Smooth muscle cell (in vitro differentiated cells): Measurements from ENCODE around the gene TTLL11. TPM values are rescaled to one million over a fixed set of nuclear protein-coding genes. Genes with fewer than 3 reads are reported as not detected.

Experiments
- DNase-seq: peaks from one replicate; lab custom pipeline; 2025; ENCODE audit not compliant: unreplicated experiment; lab: John Stamatoyannopoulos, UW
- H2AFZ ChIP-seq: fragments of 200-600 bp; sonication (generic); 2 replicates; pipeline ENCODE4 v1.6.0; 2016; ENCODE audit warnings: antibody characterized with exemption, low read depth, mild to moderate bottlenecking
- H3F3A ChIP-seq: fragments of 200-600 bp; sonication (generic); 2 replicates; pipeline ENCODE4 v1.6.0; 2017; ENCODE audit warnings: antibody characterized with exemption, low read depth
- H3K27ac ChIP-seq: fragments of 200-600 bp; sonication (generic); 2 replicates; pipeline ENCODE4 v1.5.1; 2016; ENCODE audit warnings: low read depth, mild to moderate bottlenecking
- H3K27me3 ChIP-seq: fragments of 200-600 bp; sonication (generic); 2 replicates; pipeline ENCODE4 v1.6.1; 2016; ENCODE audit warnings: low read depth, mild to moderate bottlenecking
- H3K36me3 ChIP-seq: fragments of 200-600 bp; sonication (generic); 2 replicates; pipeline ENCODE4 v1.5.1; 2016; ENCODE audit warnings: low read depth
- H3K4me1 ChIP-seq: fragments of 200-600 bp; sonication (generic); 2 replicates; pipeline ENCODE4 v1.5.1; 2016; ENCODE audit warnings: low read depth
- H3K4me2 ChIP-seq: fragments of 200-600 bp; sonication (generic); 2 replicates; pipeline ENCODE4 v1.6.0; 2016; ENCODE audit warnings: mild to moderate bottlenecking
- H3K4me3 ChIP-seq: fragments of 200-600 bp; sonication (generic); 2 replicates; pipeline ENCODE4 v1.5.1; 2016; ENCODE audit warnings: mild to moderate bottlenecking
- H3K79me2 ChIP-seq: fragments of 200-600 bp; sonication (generic); 2 replicates; pipeline ENCODE4 v1.6.0; 2016; ENCODE audit warnings: low read depth, mild to moderate bottlenecking
- H3K9ac ChIP-seq: fragments of 200-600 bp; sonication (generic); 2 replicates; pipeline ENCODE4 v1.6.0; 2016; ENCODE audit warnings: low read depth
- H3K9me3 ChIP-seq: fragments of 200-600 bp; sonication (generic); replicated peaks from 2 replicates; pipeline ENCODE4 v1.5.1; 2016; ENCODE audit warnings: low read depth
- H4K20me1 ChIP-seq: fragments of 200-600 bp; sonication (generic); 2 replicates; pipeline ENCODE4 v1.6.0; 2016; ENCODE audit warnings: low read depth
- CTCF ChIP-seq: fragments of 200-600 bp; sonication (generic); IDR thresholded peaks from 2 replicates; pipeline ENCODE4 v1.5.1; 2017; ENCODE audit warnings: borderline replicate concordance, mild to moderate bottlenecking, antibody characterized with exemption; ENCODE audit not compliant: insufficient read depth, poor library complexity, severe bottlenecking
- WGBS: methylation state at CpG from one replicate; pipeline ENCODE4 v1.1.7; 2016; ENCODE audit warnings: low lambda C conversion rate; 5-methylcytosine and 5-hydroxymethylcytosine counted together
- polyA plus RNA-seq: library from polyadenylated mRNA; unstranded; fragments of >200 nt; fragmentation: Nextera tagmentation; extraction: Ambion mirVana; gene quantifications from 2 replicates; pipeline ENCODE4 v1.2.1, GENCODE V29; 2016
- total RNA-seq: library from RNA; depleted of rRNA; stranded (reverse); fragments of >200 nt; gene quantifications from 2 replicates; pipeline ENCODE4 v1.2.3, GENCODE V29; 2014

The TTLL11 gene
- total and polyA plus RNA-seq, 2 experiments from 2014 or later: 2.6 to 3.7 TPM

- no peak for TF ChIP-seq CTCF
- Histone ChIP-seq H3K4me2 (no peak overlapping the region), H3F3A (no peaks in the 10 kb centered on the region), H3K4me1 (peaks cover 23% of the 10 kb centered on the region), H3K27me3 (no peaks in the 10 kb centered on the region), H4K20me1 (peaks cover 28% of the 10 kb centered on the region), H3K79me2 (peaks cover 5% of the 10 kb centered on the region), H3K27ac (no peak overlapping the region), H3K4me3 (no peak overlapping the region), H3K9me3 (no peaks in the 10 kb centered on the region), H3K36me3 (peaks cover 10% of the 10 kb centered on the region), H2AFZ (no peak overlapping the region), H3K9ac (no peak overlapping the region)
- DNase-seq: no peak
- WGBS: 96% methylated on average over 17 of the region's 17 CpGs
These were observed 312.7 kb downstream of the TTLL11 start for GRCh38 chr9:121780177-121781040.

DNA sequence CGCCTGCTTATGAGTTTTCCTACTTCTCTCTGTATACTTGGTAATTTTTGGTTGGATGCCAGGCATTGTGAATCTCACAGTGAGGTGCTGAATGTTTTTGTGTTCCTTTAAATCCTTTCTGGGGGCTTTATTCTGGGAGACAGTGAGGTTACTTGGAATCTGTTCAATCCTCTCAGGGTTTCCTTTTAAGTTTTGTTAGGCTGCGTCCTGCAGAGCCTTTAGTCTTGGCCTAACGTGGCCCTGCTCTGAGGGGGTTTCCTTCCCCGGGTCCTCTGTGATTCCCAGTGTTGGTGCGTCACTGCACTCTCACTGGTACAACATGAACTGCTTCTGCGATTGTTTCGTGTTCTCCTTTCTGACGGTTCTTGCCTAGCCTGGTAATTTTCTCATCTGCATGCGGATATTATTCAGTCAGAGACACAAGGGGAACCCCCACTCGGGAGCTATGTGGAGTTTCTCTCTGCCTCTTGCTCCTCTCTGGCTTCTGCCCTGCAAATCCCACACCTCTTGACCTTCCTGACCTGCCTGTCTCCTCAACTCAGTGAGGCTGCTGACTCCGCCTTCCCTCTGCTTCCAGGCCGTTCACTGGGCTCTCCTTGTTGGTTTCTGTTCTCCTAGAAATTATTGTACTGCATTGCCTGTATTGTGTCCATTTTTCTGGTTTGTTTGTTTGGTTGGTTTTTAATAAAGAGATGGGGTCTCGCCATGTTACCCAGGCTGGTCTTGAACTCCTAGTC is 313.6 kb downstream of the TTLL11 start:
- no peak for DNase-seq
- Histone ChIP-seq H3K4me2 (no peak overlapping the region), H3K4me3 (no peak overlapping the region), H3K79me2 (peaks cover 5% of the 10 kb centered on the region), H3K4me1 (peaks cover 23% of the 10 kb centered on the region), H3K36me3 (peaks cover 10% of the 10 kb centered on the region), H4K20me1 (peaks cover 28% of the 10 kb centered on the region), H3K27ac (no peak overlapping the region), H2AFZ (no peak overlapping the region), H3F3A (no peaks in the 10 kb centered on the region), H3K9me3 (no peaks in the 10 kb centered on the region), H3K27me3 (no peaks in the 10 kb centered on the region), H3K9ac (no peak overlapping the region)
- TF ChIP-seq CTCF: no peak
- 94% methylated on average over 13 of the region's 13 CpGs for WGBS

DNA sequence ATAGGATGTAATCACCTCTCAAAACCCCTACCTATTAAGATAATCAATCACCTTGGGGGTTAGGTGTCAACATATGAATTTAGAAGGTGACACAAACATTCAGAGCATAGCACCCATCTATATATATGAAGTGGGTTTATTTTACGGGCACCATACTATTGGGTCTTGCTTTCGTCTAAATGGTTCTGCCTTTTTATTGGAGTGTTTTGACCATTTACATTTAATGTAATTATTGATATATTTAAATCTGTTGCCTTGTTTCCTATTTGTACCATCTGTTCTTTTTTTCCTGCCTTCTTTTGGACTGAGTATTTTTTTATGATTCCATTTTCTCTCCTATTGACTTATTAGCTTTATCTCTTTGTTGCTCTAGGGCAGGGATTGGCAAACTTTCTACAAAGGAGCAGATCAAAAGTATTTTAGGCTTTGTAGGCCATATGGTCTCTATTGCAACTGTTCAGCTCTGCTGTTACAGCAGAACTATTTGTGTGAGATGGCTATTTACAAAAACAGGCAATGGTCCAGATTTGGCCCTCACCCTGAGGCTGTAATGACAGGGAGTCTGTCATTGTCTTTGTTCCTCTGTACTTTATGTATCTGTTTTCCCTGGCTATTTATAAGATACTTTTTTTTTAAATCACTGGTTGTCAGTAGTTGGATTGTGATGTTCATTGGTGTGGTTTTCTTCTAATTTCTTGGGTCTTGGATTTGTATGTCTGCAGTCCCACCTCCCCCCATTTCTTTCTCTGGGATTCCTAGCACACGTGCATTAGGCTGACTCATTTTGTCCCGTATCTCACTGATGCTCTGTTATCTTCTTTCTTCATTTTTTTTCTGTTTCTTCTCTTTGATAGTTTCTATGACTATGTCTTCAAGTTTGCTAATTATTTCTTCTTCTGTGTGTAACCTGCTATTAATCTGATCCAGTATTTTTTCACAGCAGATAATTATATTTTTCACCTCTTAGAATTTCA is 314.6 kb downstream of the TTLL11 start:
- Histone ChIP-seq H3K4me1 (peaks cover 14% of the 10 kb centered on the region), H3K79me2 (peaks cover 5% of the 10 kb centered on the region), H2AFZ (no peak overlapping the region), H3K27ac (no peak overlapping the region), H3F3A (no peaks in the 10 kb centered on the region), H3K9ac (no peak overlapping the region), H3K4me3 (no peak overlapping the region), H3K36me3 (peaks cover 10% of the 10 kb centered on the region), H3K4me2 (no peak overlapping the region), H4K20me1 (peaks cover 28% of the 10 kb centered on the region), H3K27me3 (no peaks in the 10 kb centered on the region), H3K9me3 (no peaks in the 10 kb centered on the region)
- no peak for TF ChIP-seq CTCF
- 63% methylated on average over 4 of the region's 4 CpGs for WGBS
- no peak for DNase-seq
